HG03575 (cell line): ENCODE results near the gene MPP2.
"Not testable (repeated sequence)": the region's sequence is repeated elsewhere in the genome, so short reads cannot be mapped to it uniquely, and the experiment has no call there.

ENCODE experiments used
- ATAC-seq: cut with Tn5 transposase; IDR thresholded peaks from one replicate; pipeline ENCODE4 v1.9.1; 2021; ENCODE audit not compliant: unreplicated experiment, insufficient number of reproducible peaks, low FRiP score; ENCODE audit errors: extremely low read depth

Gene MPP2

GRCh38 chr17:43906951-43907424, 348 bp downstream of the MPP2 start:
- ATAC-seq: no peak

GRCh38 chr17:43905985-43906852, 1.1 kb downstream of the MPP2 start:
- ATAC-seq: no peak

- ATAC-seq: no peak
These were observed 1.8 kb downstream of the MPP2 start for GRCh38 chr17:43905400-43905984.

- no peak for ATAC-seq
These were observed 5.3 kb downstream of the MPP2 start for GRCh38 chr17:43901861-43902589.

GRCh38 chr17:43900858-43901754, 6.2 kb downstream of the MPP2 start:
- ATAC-seq: no peak

- ATAC-seq: no peak
These were observed 7.0 kb downstream of the MPP2 start for GRCh38 chr17:43900183-43900857.

GRCh38 chr17:43898446-43898845, 8.9 kb downstream of the MPP2 start:
- no peak for ATAC-seq

GRCh38 chr17:43897831-43898230, 9.5 kb downstream of the MPP2 start:
- no peak for ATAC-seq

GRCh38 chr17:43894494-43894893, 12.8 kb downstream of the MPP2 start:
- ATAC-seq: not testable (repeated sequence)

GRCh38 chr17:43892647-43892952, 14.7 kb downstream of the MPP2 start:
- ATAC-seq: no peak

GRCh38 chr17:43891851-43892646, 15.3 kb downstream of the MPP2 start:
- no peak for ATAC-seq

GRCh38 chr17:43890240-43890639, 17.1 kb downstream of the MPP2 start:
- ATAC-seq: no peak

- ATAC-seq: no peak
These were observed 18.8 kb downstream of the MPP2 start for GRCh38 chr17:43888548-43888947.

GRCh38 chr17:43882761-43883415, 24.4 kb downstream of the MPP2 start:
- ATAC-seq: no peak

- no peak for ATAC-seq
These were observed 25.4 kb downstream of the MPP2 start for GRCh38 chr17:43881758-43882505.

- ATAC-seq: no peak
These were observed 26.2 kb downstream of the MPP2 start for GRCh38 chr17:43881181-43881580.
